MM.1S (cell line): ENCODE results near the gene PDLIM5.

Source experiments
- DNase-seq: peaks from one replicate; pipeline ENCODE4 v3.0.0-alpha.2; 2015
- H2AFZ ChIP-seq: fragments of 300-600 bp; sonication (generic); 2 replicates; pipeline ENCODE4 v1.6.0; 2016; ENCODE audit warnings: antibody characterized with exemption, low read length
- H3F3A ChIP-seq: fragments of 300-600 bp; sonication (generic); 2 replicates; pipeline ENCODE4 v1.6.1; 2016; ENCODE audit warnings: mild to moderate bottlenecking, antibody characterized with exemption, low read length, moderate library complexity, mixed read lengths; ENCODE audit not compliant: insufficient read depth
- H3K27ac ChIP-seq: fragments of 300-600 bp; sonication (generic); 2 replicates; pipeline ENCODE4 v1.5.1; 2016; ENCODE audit warnings: mild to moderate bottlenecking, low read length
- H3K27me3 ChIP-seq: fragments of 300-600 bp; sonication (generic); replicated peaks from 2 replicates; pipeline ENCODE4 v1.6.0; 2016; ENCODE audit warnings: low read length; ENCODE audit not compliant: insufficient read depth
- H3K36me3 ChIP-seq: fragments of 300-600 bp; sonication (generic); replicated peaks from 2 replicates; pipeline ENCODE4 v1.6.1; 2016; ENCODE audit warnings: mild to moderate bottlenecking, low read length, mixed read lengths; ENCODE audit not compliant: insufficient read depth
- H3K4me1 ChIP-seq: fragments of 300-600 bp; sonication (generic); 2 replicates; pipeline ENCODE4 v1.6.1; 2016; ENCODE audit warnings: low read length, mixed read lengths
- H3K4me2 ChIP-seq: fragments of 300-600 bp; sonication (generic); 2 replicates; pipeline ENCODE4 v1.6.0; 2016; ENCODE audit warnings: low read depth, low read length
- H3K4me3 ChIP-seq: fragments of 300-600 bp; sonication (generic); 2 replicates; pipeline ENCODE4 v1.5.1; 2016; ENCODE audit warnings: low read length, mixed read lengths
- H3K79me2 ChIP-seq: fragments of 300-600 bp; sonication (generic); 2 replicates; pipeline ENCODE4 v1.6.1; 2016; ENCODE audit warnings: mixed run types, low read length, mixed read lengths
- H3K9ac ChIP-seq: fragments of 300-600 bp; sonication (generic); 2 replicates; pipeline ENCODE4 v1.6.1; 2016; ENCODE audit warnings: low read length, mixed read lengths
- H3K9me2 ChIP-seq: fragments of 300-600 bp; sonication (generic); replicated peaks from 2 replicates; pipeline ENCODE4 v1.6.1; 2016; ENCODE audit warnings: mild to moderate bottlenecking, low read length, mixed read lengths; ENCODE audit not compliant: insufficient read depth
- H3K9me3 ChIP-seq: fragments of 300-600 bp; sonication (generic); replicated peaks from 2 replicates; pipeline ENCODE4 v1.6.1; 2016; ENCODE audit warnings: mild to moderate bottlenecking, low read length, mixed read lengths; ENCODE audit not compliant: insufficient read depth
- H4K20me1 ChIP-seq: fragments of 300-600 bp; sonication (generic); 2 replicates; pipeline ENCODE4 v1.6.1; 2016; ENCODE audit warnings: mild to moderate bottlenecking, low read length, moderate library complexity, mixed read lengths; ENCODE audit not compliant: insufficient read depth
- EZH2 ChIP-seq: fragments of 300-600 bp; sonication (generic); optimal IDR thresholded peaks from 2 replicates; pipeline ENCODE3; 2017; ENCODE audit warnings: low read depth, mild to moderate bottlenecking, antibody characterized with exemption, low read length, mixed read lengths
- EZH2phosphoT487 ChIP-seq: fragments of 300-600 bp; sonication (generic); IDR thresholded peaks from 2 replicates; pipeline ENCODE4 v1.6.1; 2018; ENCODE audit warnings: antibody characterized with exemption, low read length
- TF ChIP-seq, protein P1 (sequence below): fragments of 300-600 bp; sonication (generic); IDR thresholded peaks from 2 replicates; pipeline ENCODE4 v1.5.1; 2016; ENCODE audit warnings: antibody characterized with exemption, low read length, mixed read lengths

PDLIM5 gene

DNA sequence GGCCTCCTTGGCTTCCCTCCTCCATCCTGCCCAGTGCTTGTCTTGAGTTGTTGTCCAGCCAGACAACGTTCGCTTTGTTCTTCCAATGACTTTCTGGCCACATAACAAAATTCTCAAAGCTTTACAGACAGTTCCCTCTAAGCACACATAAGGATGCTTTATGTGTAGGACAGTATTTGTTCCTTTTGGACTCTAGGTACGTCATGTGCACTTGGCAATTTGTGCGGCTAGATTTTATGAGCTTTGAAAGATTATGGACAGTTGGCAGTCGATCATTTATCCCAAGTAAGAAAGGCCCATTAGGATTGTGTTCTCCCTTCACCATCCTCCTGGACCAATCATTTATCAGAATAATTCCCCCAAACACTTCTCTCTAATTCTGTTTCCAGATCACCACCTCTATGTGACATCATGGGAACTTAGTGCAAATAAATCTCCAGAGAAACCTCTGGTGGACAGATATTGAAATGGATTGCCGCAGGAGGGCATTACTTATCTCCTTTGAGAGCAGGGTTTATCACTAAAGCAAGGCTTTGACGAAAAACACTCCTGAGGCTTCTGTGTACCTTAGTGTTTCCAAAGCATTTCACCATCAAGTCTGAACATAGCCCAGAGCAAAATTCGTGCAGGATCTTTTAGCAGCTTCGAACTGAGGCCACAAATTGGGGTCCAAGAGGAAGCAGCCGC, 228.6 kb downstream of the PDLIM5 start:
- no peak overlapping the region for H3K4me3 ChIP-seq
- no peak overlapping the region for H3K27ac ChIP-seq
- H3K36me3 ChIP-seq, result no peaks in the 10 kb centered on the region
- no peaks in the 10 kb centered on the region for H3F3A ChIP-seq
- DNase-seq, result no peak
- no peaks in the 10 kb centered on the region for H3K4me1 ChIP-seq
- H3K9me2 ChIP-seq, result no peaks in the 10 kb centered on the region
- H2AFZ ChIP-seq, result no peak overlapping the region
- no peaks in the 10 kb centered on the region for H4K20me1 ChIP-seq
- TF ChIP-seq, protein P1, sequence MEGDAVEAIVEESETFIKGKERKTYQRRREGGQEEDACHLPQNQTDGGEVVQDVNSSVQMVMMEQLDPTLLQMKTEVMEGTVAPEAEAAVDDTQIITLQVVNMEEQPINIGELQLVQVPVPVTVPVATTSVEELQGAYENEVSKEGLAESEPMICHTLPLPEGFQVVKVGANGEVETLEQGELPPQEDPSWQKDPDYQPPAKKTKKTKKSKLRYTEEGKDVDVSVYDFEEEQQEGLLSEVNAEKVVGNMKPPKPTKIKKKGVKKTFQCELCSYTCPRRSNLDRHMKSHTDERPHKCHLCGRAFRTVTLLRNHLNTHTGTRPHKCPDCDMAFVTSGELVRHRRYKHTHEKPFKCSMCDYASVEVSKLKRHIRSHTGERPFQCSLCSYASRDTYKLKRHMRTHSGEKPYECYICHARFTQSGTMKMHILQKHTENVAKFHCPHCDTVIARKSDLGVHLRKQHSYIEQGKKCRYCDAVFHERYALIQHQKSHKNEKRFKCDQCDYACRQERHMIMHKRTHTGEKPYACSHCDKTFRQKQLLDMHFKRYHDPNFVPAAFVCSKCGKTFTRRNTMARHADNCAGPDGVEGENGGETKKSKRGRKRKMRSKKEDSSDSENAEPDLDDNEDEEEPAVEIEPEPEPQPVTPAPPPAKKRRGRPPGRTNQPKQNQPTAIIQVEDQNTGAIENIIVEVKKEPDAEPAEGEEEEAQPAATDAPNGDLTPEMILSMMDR, result no peak
- H3K27me3 ChIP-seq, result no peaks in the 10 kb centered on the region
- H3K9me3 ChIP-seq, result no peaks in the 10 kb centered on the region
- H3K4me2 ChIP-seq, result no peak overlapping the region
- H3K9ac ChIP-seq, result no peak overlapping the region
- H3K79me2 ChIP-seq, result no peaks in the 10 kb centered on the region

DNA sequence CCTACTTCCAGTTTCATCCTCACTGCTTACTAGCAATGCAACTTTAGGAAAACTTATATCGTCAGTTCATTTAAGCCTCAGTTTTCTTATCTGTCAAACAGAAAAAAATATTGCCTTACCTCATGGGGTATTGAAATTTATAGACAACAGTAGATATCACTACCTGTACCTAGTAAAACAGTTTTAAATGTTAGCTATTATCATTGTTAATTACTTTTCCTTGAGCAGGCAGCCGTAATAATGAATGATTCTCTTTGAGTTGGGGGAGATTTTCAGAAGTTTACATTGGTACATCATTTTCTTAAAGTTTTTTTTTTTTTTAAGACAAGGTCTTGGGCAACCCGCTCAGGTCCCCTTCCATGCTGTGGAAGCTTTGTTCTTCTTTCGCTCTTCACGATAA, 234.3 kb downstream of the PDLIM5 start:
- Histone ChIP-seq H3F3A (no peaks in the 10 kb centered on the region), H3K27ac (no peak overlapping the region), H3K79me2 (no peaks in the 10 kb centered on the region), H3K9me3 (no peaks in the 10 kb centered on the region), H3K4me3 (no peak overlapping the region), H2AFZ (no peak overlapping the region), H4K20me1 (no peaks in the 10 kb centered on the region), H3K4me1 (no peaks in the 10 kb centered on the region), H3K4me2 (no peak overlapping the region), H3K27me3 (no peaks in the 10 kb centered on the region), H3K9ac (no peak overlapping the region), H3K36me3 (no peaks in the 10 kb centered on the region), H3K9me2 (no peaks in the 10 kb centered on the region)
- DNase-seq, result no peak
- TF ChIP-seq EZH2phosphoT487 (no peak), EZH2 (no peak)
- TF ChIP-seq, protein P1, result no peak

DNA sequence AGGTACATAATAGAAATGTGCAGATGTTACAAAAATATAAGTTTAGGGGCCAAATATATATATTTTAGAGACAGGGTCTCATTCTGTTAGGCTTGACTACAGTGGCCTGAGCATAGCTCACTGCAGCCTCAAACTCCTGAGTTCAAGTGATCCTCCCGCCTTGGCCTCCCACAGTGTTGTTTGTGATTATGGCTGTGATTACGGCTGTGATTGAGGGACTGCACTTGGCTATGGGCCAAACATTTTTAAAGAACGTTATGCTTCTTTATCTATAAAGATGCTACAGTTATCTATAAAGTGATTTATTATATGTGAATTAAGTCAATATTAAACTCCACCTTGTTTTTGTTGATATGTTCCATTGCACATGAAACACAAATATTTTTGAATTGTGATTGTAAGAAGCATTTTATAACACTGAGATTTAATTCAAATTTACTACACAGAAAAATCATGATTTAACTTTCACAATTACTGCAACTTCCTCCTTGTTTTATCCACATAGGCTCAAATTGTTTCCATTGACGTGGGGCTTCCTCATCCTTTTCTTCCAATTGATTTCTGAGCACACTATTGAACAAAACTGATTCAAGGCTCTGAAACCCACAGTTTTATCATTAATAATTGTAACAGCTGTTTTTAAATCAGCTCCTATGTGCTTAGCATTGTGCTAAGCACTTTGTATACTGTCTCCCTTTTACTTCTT, 237.6 kb downstream of the PDLIM5 start:
- TF ChIP-seq, protein P1, result no peak
- no peak for TF ChIP-seq EZH2phosphoT487
- no peak for TF ChIP-seq EZH2
- no peaks in the 10 kb centered on the region for H3K36me3 ChIP-seq
- H4K20me1 ChIP-seq, result no peaks in the 10 kb centered on the region
- no peaks in the 10 kb centered on the region for H3K79me2 ChIP-seq
- H3K4me3 ChIP-seq, result no peak overlapping the region
- H3K27me3 ChIP-seq, result no peaks in the 10 kb centered on the region
- no peak overlapping the region for H3K4me2 ChIP-seq
- H3K9me2 ChIP-seq, result no peaks in the 10 kb centered on the region
- no peak overlapping the region for H2AFZ ChIP-seq
- no peak overlapping the region for H3K27ac ChIP-seq
- no peak for DNase-seq
- H3F3A ChIP-seq, result no peaks in the 10 kb centered on the region
- H3K4me1 ChIP-seq, result no peaks in the 10 kb centered on the region
- H3K9me3 ChIP-seq, result no peaks in the 10 kb centered on the region
- H3K9ac ChIP-seq, result no peak overlapping the region
